Activated CD8-positive, alpha-beta memory T cell treated with anti-CD3 and anti-CD28 coated beads for 24 hours (primary cell): ENCODE results near the gene ALK.

ENCODE experiments used
- DNase-seq: peaks from one replicate; pipeline ENCODE4 v3.0.0-alpha.2; 2020

ALK gene

DNA sequence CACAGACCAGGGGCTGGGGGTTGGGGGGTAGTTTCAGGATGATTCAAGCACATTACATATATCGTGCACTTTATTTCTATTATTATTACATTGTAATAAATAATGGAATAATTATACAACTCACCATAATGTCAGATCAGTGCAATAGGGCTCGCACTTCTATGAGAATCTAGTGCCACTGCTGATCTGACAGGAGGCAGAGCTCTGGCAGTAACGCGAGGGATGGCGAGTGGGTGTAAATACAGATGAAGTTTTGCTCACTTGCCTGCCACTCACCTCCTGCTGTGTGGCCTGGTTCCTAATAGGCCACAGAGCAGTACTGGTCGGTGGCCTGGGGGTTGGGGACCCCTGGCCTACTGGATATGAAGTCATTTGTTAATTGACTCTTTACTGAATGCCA lies 615.6 kb downstream of the ALK start:
- DNase-seq = no peak

- DNase-seq = no peak
Measured at GRCh38 chr2:29304399-29305060, 616.9 kb downstream of the ALK start.

DNA sequence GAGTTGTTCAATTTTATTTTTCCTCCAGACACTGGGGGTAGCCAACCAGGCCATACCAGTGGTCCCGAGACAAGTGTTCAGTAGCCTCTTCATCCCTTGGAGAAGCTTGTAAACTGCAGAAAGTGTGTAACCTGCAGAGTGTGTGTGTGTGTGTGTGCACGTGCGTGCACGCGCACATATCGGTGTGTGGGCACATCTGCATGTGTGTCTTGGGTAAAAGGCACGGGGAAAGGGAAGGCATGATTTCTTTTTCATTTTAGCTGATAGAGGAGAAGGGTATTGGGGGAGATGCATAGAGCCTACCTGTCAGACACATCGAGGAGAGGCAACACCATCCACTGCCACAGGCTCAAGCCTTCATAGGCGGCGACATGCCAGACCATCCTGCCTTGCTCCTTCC lies 624.8 kb downstream of the ALK start:
- no peak for DNase-seq

GRCh38 chr2:29295845-29296244 lies 625.5 kb downstream of the ALK start:
- DNase-seq = no peak

- no peak for DNase-seq
Measured at GRCh38 chr2:29293830-29294438, 627.5 kb downstream of the ALK start.

DNA sequence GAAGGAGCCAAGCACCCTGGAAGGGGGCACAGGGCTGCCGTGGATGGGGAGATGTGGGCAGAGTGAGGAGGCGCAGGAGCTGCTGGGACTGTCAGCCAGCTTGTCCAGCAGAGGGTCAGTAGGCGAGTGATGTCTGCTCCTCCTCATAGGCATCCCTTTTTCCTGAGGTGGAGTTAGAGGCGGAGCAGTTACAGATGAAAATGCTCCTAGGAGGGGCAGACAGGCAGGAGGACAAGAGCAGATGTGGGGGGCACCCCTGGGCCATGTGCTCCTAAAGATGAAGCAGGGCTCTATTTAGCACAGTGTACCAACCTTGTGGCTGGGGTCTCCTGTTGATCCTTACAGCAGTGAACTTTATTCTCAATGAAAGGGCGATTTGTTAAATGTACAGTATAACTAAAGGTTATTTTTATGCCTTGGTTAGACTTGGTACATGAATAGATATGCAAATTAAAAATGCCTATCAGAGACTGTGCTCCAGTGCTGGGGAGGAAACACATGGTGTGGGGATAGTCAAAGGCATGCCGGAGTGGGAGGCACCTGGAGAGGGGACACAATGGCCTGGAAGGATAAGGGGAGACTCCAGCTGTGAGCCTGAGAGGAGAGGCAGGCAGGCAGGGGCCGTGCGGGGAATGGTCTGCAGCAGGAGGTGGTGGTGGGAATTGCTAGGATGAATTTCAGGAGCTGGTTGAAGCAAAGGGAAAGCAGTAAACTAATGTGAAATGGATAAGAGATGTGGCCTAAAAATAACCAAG lies 630.9 kb downstream of the ALK start:
- no peak for DNase-seq

DNA sequence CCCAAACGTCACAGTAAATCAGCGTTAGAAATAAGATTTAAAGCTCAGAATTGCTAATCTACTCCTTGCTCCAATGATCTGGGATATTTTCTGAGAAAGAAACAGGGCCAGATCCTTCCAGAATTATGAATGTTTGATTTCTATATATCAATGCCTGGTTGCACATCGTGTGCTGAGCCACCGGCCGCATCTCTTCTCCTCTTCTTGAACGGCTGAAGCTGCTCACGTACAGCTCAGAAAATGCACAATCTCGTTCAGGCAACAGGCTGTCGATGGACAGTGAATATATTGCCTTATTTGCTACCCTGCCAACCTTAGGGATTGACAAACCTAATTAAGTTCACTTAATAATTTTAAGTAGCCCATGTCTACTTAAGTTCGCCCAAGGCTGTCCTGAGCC lies 636.7 kb downstream of the ALK start:
- no peak for DNase-seq

DNA sequence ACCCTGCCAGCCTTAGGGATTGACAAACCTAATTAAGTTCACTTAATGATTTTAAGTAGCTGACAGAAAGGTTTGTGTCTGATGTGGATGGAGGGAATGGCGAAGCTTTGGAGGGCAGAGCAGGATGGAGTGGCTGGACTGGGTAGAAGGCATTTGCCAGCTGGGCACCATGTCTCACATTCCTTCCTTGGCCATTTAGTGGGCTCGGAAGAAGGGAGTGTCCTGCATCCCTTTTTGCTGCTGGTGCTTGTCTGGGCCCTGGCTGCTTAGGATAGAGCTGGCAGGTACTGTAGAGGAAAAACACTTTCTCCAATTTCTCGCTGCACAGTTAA lies 639.5 kb downstream of the ALK start:
- no peak for DNase-seq

DNA sequence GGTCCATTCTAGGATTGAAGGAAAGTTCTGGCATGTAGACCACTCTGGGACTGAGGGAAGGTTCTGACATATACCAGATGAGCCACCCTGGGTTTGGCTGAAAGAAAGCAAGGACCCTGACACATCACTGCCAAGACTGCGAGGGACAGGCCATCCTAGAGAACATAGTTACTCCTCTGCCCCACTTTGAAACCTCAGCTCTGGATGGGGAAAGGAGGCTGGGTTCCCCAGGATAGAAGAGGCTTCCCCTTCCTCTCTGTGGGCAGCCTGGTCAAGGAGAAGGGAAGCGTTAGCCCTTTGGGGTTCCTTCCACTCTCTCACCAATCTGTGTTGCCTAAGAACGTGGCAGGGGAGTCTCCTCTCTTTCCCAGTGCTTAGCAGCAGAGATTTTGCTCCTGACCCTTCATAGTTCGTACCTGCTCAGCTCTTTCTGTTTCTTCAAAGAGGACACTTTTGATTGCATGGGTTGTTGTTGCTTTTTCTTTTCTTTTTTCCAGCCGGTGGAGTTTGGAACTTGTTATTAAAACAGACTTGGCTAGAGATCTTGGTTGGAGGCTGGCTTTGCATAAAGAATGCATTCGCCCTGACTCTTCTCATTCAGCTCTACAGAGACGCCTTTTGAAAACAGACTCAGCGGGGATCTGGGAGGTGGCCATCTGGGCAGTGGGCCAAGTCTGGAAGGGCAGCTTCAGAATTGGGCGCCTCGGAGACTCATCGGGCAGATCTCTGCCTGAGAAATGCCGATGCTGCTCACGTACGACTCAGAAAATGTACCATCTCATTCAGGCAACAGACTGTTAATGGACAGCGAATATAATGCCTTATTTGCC lies 640.1 kb downstream of the ALK start:
- no peak for DNase-seq

DNA sequence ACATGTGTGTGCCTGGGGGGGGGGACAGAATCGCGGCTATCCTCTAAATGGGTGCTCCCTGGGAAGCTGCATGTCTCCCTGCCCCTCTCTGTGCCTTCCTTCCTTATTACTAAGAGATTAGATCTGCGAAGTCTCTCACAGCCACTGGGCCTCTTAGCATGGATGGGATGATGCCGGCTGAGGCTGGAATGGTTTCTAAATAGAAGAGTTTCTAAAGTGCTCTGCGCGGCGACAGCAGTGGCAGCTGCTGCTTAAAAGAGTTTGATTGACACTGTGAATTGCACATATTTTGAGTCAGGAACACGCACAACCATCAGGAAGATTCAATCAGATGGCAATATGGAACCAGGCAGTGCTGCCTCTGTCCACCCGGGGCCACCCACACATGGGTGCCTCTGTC lies 642.4 kb downstream of the ALK start:
- peak; percentile 7 for DNase-seq

- DNase-seq = no peak
Measured at GRCh38 chr2:29276151-29276550, 645.2 kb downstream of the ALK start.

DNA sequence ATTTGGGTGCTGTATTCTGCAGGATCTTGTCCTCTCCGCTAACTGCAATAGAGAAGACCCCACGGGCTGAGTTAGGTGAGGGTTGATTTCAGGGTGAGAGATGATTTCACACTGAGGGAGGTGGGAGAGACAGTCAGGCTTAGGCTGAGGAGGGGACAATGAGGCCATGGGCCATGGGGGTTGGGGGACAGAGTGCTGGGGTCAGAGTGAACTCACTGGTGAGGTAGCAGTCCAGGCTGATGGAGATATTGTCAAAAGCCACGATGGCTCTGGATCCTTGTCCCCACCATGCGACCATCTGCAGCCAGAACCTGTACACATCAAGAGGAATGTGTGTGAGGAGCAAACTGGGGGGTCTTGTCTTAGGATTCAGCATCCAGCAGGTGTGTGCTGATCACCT lies 646.2 kb downstream of the ALK start:
- DNase-seq = no peak

DNA sequence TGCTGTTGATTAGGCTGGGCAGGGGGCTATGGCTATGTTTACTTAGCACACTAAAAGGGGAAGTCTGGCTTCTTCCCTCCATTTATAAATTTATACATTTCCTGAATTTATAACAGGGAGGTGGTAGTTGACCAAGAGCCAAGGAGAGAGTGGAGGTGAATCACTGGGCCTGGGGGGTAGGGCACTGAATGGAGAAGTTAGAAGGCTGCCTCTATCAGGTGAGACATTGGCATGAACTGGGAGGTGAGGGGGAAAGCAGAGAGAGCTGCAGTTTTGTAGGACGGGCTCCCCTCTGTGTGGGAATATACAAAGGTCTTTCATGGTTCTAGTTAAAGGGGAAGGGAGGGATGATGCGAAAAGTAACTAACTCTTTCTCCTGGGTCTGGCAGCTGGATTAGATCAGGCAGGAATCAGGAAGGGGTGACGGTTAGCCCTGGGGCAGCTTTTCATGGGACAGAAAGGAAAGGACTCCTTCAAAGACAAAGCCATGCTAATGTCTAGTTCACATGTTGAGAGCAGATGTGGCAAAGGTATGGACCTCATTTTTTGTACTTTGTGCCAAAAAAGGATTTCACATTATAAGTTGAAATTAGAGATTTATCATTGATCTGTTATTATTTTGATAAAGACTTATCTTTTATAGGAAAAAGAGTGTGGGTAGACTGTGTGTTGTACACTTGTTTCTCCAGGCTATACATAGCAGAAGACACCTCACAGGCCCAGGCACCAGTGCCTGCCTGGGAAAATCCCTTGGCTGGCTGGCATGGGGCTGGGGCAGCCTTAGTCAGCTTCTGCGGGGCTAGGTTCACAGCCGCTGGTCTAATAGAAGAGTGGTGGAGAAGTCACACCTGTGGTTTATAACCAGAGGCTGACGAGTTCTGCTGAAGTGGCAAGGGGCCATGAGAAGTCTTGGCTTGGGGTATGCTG lies 647.4 kb downstream of the ALK start:
- no peak for DNase-seq

DNA sequence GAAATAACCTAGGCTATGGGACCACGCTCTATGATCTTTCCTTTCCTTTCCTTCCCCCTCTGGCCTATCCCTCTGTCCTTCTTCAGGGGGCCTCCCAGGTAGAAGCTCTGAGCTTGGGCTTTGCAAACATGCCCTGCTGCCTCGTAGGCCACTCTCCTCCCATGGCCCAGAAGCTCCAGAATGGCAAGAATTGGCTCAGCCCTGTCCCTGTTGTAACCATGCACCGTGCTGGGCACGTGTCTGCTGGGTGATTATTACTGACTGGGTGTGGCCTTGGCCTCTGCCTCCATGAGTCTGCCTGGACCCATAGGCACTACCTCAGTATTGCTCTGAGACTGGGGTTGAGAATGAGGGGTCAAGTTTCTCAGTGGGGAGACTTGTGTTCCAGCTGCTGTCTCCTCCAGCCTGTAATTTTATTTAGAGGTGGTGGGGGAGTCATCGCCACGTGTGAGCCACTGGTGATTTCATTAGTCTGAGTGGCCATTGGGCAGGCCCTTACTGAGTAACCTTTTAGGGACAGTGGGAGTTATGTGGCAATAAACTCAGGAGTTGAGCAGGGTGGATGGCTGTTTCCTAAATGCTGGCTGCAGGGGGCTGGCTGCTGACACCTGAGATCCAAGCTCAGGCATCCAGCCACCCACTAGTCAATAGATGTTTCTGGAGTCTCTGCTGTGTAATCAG lies 648.2 kb downstream of the ALK start:
- DNase-seq = no peak

DNA sequence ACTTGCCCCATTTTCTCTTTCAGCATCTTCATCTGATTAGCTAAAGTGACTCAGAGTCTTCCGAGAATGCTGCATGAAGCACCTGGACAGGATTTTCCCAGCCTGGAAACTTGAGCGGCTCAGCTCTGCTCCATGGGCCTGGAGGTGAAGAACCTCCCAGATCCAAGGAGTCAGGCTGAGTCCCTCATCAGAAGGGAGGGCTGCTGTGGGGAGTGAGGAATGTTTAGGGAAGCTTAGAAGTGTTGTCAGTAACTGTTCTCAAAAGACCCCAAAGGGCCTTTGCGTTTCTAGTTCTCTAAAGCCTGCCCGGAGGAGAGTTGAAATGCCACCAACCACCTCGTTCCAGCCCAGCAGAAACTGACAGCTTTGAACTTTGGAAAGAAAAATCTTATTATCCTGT lies 649.1 kb downstream of the ALK start:
- DNase-seq = no peak

- no peak for DNase-seq
Measured at GRCh38 chr2:29270701-29271121, 650.7 kb downstream of the ALK start.

DNA sequence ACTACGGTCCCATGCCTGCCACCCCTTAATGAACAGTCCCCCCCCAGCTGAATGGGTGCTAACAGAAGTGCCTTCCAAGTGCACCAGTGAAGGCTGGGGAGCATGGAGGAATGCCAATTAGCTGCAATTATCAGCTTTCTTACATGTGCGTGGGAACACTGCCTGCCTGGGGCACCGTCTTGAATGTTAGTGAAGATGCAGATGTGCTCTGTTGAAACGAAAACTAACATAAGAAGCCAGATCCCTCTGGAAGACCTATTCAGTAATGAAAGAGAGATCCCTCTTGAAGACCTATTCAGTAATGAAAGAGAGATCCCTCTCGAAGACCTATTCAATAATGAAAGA lies 651.6 kb downstream of the ALK start:
- DNase-seq = no peak

DNA sequence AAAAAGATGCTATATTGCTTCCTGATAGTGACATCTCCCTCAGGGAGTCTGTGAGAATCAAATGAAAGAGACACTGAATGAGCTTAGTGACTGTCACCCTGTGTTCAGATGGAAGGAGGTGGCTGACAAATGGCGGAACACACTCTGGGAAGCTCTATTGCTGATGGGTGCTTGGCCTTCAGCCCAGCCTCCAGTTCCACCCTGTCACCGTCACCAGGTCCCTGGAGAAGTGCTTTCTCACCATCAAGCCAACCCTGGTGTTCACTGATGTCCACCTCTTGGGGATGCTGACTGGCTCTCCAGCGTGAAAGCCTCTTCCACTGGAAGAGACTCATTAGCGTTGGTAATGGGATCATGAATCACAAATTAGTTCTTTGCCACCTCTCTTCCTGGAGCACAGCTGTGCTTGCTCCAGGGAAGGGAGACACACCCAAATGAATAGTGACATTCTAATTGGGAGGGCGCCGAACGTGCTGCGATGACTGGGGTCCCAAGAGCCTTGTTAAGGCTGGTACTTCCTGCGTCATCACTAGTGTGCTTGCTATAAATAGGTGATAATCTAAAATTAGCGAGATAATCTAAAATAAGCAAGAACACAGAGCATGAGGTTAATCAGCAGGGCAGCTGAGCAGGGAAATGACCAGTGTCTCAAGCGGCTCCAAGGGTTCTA lies 652.2 kb downstream of the ALK start:
- DNase-seq = no peak

- DNase-seq = no peak
Measured at GRCh38 chr2:29267720-29268119, 653.7 kb downstream of the ALK start.

- DNase-seq = no peak
Measured at GRCh38 chr2:29263886-29264285, 657.5 kb downstream of the ALK start.

GRCh38 chr2:29262681-29263260 lies 658.6 kb downstream of the ALK start:
- no peak for DNase-seq
